ACC112 (cell line): ENCODE measurements around the gene SLC4A3.

Experiments
- H2AFZ ChIP-seq: fragments of 200-600 bp; sonication (generic); one replicate; pipeline ENCODE4 v1.6.0; 2017; ENCODE audit warnings: antibody characterized with exemption, low read length; ENCODE audit not compliant: unreplicated experiment
- H3K27ac ChIP-seq: fragments of 200-600 bp; sonication (generic); 2 replicates; pipeline ENCODE4 v1.5.1; 2014; ENCODE audit warnings: low read depth, mild to moderate bottlenecking, antibody characterized with exemption, low read length, moderate library complexity
- H3K27me3 ChIP-seq: fragments of 200-600 bp; sonication (generic); 2 replicates; pipeline ENCODE4 v1.6.1; 2014; ENCODE audit warnings: mild to moderate bottlenecking, antibody characterized with exemption, low read length, moderate library complexity, mixed read lengths; ENCODE audit not compliant: insufficient read depth
- H3K36me3 ChIP-seq: fragments of 200-600 bp; sonication (generic); 2 replicates; pipeline ENCODE4 v1.6.1; 2016; ENCODE audit warnings: mild to moderate bottlenecking, antibody characterized with exemption, low read length, moderate library complexity, mixed read lengths; ENCODE audit not compliant: insufficient read depth
- H3K4me1 ChIP-seq: fragments of 200-600 bp; sonication (generic); one replicate; pipeline ENCODE4 v1.6.1; 2016; ENCODE audit warnings: low read length, mixed read lengths; ENCODE audit not compliant: insufficient read depth, unreplicated experiment, control insufficient read depth
- H3K4me3 ChIP-seq: fragments of 200-600 bp; sonication (generic); 2 replicates; pipeline ENCODE4 v1.5.1; 2014; ENCODE audit warnings: mild to moderate bottlenecking, low read depth, low read length
- H3K79me2 ChIP-seq: fragments of 200-600 bp; sonication (generic); one replicate; pipeline ENCODE4 v1.6.0; 2016; ENCODE audit warnings: low read length; ENCODE audit not compliant: control insufficient read depth, unreplicated experiment, insufficient read depth

SLC4A3 gene

DNA sequence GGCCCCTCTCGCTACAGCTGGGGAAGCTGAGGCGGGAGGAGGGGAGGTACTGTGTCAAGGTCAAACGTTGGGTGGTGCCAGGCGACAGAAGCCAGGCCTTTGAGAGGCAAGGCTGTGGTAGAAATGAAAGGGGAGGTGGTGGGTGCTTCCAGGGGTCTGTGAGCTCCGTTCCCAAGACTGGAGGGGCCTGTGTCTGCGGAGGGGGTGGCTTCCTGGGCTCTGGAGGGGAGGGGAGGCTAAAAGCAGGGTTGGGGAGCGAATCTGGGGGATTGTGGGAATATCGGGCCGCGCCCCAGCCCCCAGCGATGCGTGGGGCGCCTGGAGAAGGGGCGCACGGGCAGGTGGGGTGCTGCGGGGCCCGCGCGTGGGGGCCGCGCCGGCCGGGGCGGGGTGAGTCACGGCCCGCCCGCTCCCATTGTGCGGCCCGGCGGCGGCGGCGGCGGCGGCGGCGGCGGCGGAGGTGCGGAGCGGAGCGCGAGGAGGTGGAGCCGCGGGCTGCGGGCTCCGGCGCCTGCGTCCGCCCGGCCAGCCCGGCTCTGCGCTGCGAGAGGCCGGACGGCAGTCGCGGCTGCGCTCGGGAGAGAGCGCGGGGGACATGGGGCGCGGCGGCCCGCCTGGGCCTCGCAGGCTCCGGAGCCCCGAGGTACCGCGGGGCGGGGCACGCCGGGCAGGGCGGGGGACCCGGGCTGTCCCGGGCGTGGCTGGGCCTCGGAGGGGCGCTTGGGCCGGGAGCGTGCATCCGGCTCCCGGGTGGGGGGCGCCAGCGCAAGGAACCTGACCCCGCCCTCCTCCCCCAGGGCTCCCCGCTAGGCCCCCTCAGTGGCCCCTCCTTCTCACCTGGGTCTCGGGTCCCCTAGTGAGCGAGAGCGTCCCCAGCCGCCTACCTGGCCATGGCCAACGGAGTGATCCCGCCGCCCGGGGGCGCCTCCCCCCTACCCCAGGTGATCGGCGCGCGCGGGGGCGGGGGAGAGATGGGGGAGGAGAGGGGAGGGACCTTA is at the start of gene SLC4A3:
Gene SLC4A3 (plus strand): TSS at position 528 of the 998 bp plus-strand sequence. CDS start 363 bp downstream, at position 891.
- Histone ChIP-seq H3K4me3 (peak within 1 kb of the TSS; percentile 79), H3K36me3 (no peaks in the 10 kb centered on the region), H3K27ac (no peak within 1 kb of the TSS), H2AFZ (peak within 1 kb of the TSS; percentile 81), H3K27me3 (peaks cover 36% of the 10 kb centered on the region; the same call in 1 of the 2 replicates), H3K79me2 (no peaks in the 10 kb centered on the region), H3K4me1 (no peaks in the 10 kb centered on the region)

DNA sequence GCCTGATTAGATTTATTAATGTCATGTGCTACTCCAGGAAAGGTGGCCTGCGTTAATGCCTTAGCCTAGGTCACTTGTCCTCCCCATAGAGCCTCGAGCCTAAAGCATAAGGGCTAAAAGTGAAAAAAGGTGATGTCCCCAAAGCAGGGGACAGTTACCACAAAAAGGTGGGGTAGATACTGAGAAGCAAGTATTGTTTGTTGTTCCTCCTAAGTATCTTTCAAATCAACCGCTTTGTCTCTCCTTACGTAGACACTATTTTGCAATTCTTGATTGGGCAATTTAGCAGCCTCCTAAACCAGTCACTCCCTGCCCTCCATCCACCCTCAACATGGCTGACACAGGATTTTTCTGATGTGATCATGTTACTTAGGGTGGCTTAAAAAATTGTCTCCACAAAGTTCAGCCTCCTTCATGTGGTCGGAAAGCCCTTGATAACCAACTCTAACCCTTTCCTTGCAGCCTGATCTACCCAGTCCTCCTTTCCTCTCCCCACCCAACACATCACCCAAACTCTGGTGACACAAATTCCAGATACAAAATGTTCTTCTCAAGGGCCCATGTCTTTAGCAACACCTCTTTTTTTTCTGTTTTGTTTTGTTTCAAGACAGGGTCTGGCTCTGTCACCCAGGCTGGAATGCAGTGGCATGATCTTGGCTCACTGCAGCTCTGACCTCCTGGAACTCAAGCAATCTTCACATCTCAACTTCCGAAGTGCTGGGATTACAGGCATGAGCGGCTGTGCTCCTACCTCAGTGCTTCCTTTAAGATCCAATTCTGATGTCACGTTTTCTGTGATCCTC is 48.4 kb upstream of the SLC4A3 start:
- no peaks in the 10 kb centered on the region for H3K79me2 ChIP-seq
- peaks cover 4% of the 10 kb centered on the region; the same call in 1 of the 2 replicates for H3K27me3 ChIP-seq
- H2AFZ ChIP-seq: peak overlapping the region; percentile 77
- no peaks in the 10 kb centered on the region for H3K4me1 ChIP-seq
- no peak overlapping the region for H3K27ac ChIP-seq
- H3K36me3 ChIP-seq: no peaks in the 10 kb centered on the region
- no peak overlapping the region for H3K4me3 ChIP-seq

DNA sequence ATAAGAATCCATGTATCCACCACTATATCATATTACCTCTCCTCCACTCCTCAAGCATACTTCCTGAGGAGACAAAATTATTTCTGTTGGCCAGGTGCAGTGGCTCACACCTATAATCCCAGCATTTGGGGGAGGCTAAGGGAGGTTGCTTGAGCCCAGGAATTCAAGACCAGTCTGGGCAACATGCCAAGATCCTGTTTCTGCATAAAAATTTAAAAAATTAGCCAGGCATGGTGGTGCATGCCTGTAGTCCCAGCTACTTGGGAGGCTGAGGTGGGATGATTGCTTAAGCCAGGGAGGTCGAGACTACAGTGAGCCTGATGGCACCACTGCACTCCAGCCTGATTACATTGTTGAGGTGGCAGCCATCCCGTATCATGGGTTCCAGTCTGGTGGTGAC is 46.1 kb upstream of the SLC4A3 start:
- H3K4me1 ChIP-seq: no peaks in the 10 kb centered on the region
- H3K27me3 ChIP-seq: peaks cover 11% of the 10 kb centered on the region; the same call in 1 of the 2 replicates
- no peak overlapping the region for H2AFZ ChIP-seq
- no peak overlapping the region for H3K4me3 ChIP-seq
- no peaks in the 10 kb centered on the region for H3K36me3 ChIP-seq
- no peaks in the 10 kb centered on the region for H3K79me2 ChIP-seq
- no peak overlapping the region for H3K27ac ChIP-seq

DNA sequence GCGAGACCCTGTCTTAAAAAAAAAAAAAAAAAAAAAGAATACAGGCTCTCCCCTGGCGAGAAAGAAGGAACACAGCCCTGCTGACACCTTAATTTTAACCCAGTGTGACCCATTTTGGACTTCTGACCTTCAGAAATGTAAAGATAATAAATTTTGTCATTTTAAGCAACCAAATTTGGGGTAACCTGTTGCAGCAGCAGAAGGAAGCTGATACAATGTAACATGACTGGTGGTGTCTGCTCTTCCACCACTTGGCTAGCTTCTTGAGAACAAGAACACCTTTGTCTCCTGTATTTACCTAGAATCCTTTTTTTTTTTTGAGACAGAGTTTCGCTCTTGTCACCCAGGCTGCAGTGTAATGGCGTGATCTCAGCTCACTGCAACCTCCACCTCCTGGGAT is 36.3 kb upstream of the SLC4A3 start:
- no peak overlapping the region for H3K27ac ChIP-seq
- H3K27me3 ChIP-seq: peaks cover 2% of the 10 kb centered on the region; the same call in 1 of the 2 replicates
- H3K4me1 ChIP-seq: no peaks in the 10 kb centered on the region
- H3K79me2 ChIP-seq: no peaks in the 10 kb centered on the region
- no peak overlapping the region for H3K4me3 ChIP-seq
- no peaks in the 10 kb centered on the region for H3K36me3 ChIP-seq
- H2AFZ ChIP-seq: no peak overlapping the region

- Histone ChIP-seq H2AFZ (no peak overlapping the region), H3K27ac (no peak overlapping the region)
Measured at GRCh38 chr2:219592736-219593135, 34.7 kb upstream of the SLC4A3 start.

GRCh38 chr2:219593154-219593553 is 34.3 kb upstream of the SLC4A3 start:
- Histone ChIP-seq H3K36me3 (no peaks in the 10 kb centered on the region), H2AFZ (no peak overlapping the region), H3K79me2 (no peaks in the 10 kb centered on the region), H3K4me3 (no peak overlapping the region), H3K27me3 (no peaks in the 10 kb centered on the region), H3K4me1 (peaks cover 5% of the 10 kb centered on the region), H3K27ac (no peak overlapping the region)

More at GRCh38 chr2:219592736-219593135, 34.7 kb upstream of the SLC4A3 start:
- no peak overlapping the region for H3K4me3 ChIP-seq
- no peaks in the 10 kb centered on the region for H3K36me3 ChIP-seq
- H3K27me3 ChIP-seq: no peaks in the 10 kb centered on the region
- H3K79me2 ChIP-seq: no peaks in the 10 kb centered on the region
- peaks cover 5% of the 10 kb centered on the region for H3K4me1 ChIP-seq

DNA sequence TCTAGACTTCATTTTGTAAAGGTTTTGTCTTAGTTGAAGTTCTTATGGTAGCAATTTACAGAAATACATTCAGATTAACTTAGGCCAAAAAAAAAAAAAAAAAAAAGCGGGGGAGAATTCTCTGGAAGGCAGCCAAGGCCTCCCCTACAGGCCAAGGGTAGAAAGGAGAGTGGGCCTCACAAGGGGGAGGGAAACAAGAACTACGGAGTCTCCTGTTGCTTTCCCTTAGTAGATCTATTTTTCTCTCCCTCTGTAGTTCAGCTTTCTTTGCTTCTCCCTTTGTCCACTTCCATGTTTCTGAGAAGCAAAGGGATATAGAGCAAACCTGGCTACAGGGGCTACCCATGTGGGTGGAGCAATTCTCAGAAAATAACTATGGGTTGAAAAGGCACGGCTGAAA is 32.2 kb upstream of the SLC4A3 start:
- peaks cover 2% of the 10 kb centered on the region for H3K79me2 ChIP-seq
- H2AFZ ChIP-seq: peak overlapping the region; percentile 84

DNA sequence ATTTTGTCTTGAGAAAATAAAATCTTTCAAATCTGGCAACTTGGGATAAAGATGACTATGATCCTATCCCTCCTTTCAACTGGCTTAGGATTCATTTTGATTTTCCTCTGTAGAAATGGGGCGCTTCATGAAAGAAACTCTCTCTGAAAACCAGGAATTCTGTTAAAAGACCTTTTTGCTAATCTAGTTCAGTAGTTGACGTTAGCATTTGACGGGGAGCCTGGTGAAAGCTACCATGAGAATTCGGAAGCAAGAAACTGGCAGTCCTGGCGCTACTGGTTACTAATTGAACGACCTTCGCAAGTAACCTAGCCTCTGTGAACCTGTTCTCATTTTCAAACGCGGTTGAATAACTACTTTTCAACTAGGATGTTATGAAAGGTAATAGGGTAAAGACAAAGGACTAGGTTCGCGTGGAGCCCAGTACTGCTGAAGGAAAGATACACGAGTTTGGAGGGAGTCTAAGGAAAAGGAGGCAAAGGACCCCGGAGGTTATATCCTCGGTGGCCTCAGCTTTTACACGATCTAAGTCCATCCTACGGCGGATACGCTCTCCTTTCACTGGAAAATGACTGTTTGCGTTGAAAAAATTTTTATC is 30.4 kb upstream of the SLC4A3 start:
- peak overlapping the region; percentile 83 for H3K27ac ChIP-seq
- H3K4me1 ChIP-seq: peaks cover 11% of the 10 kb centered on the region
- no peaks in the 10 kb centered on the region for H3K36me3 ChIP-seq
- H2AFZ ChIP-seq: peak overlapping the region; percentile 79
- H3K4me3 ChIP-seq: peak overlapping the region; percentile 90
- no peaks in the 10 kb centered on the region for H3K27me3 ChIP-seq
- H3K79me2 ChIP-seq: peaks cover 2% of the 10 kb centered on the region

More for the DNA sequence above, 32.2 kb upstream of the SLC4A3 start:
- Histone ChIP-seq H3K27ac (peak overlapping the region; percentile 11; the same call in 1 of the 2 replicates), H3K27me3 (no peaks in the 10 kb centered on the region), H3K36me3 (no peaks in the 10 kb centered on the region), H3K4me1 (peaks cover 11% of the 10 kb centered on the region), H3K4me3 (no peak overlapping the region)

- H3K36me3 ChIP-seq: no peaks in the 10 kb centered on the region
- H3K27me3 ChIP-seq: no peaks in the 10 kb centered on the region
- H3K79me2 ChIP-seq: peaks cover 2% of the 10 kb centered on the region
- peak within 1 kb of the TSS; percentile 99 for H2AFZ ChIP-seq
- peak within 1 kb of the TSS; percentile 83 for H3K27ac ChIP-seq
- peak within 1 kb of the TSS; percentile 90 for H3K4me3 ChIP-seq
- peaks cover 11% of the 10 kb centered on the region for H3K4me1 ChIP-seq
Measured at GRCh38 chr2:219597552-219598307, 29.7 kb upstream of the SLC4A3 start, which contains the start of gene STK11IP. TSS of gene STK11IP (plus strand) at chr2:219597857. CDS start at chr2:219598120, 263 bp downstream.
